Vagina (tissue), 2 donors: ENCODE data around the gene COL17A1. TPM values are rescaled to one million over a fixed set of nuclear protein-coding genes. Genes with fewer than 3 reads are reported as not detected.

ENCODE experiments used
- DNase-seq, 2 donors: peaks; one replicate each; pipeline ENCODE4 v3.0.0-alpha.2; 2017; ENCODE audit errors: extremely low spot score in 2 of 2
- H3K27ac ChIP-seq: fragments of 200-600 bp; sonication (generic); one replicate; pipeline ENCODE4 v1.5.1; 2019
- H3K27me3 ChIP-seq: fragments of 200-600 bp; sonication (generic); one replicate; pipeline ENCODE4 v1.5.1; 2019
- H3K36me3 ChIP-seq, 2 donors: fragments of 200-600 bp; sonication (generic); one replicate each; pipeline ENCODE4 v1.5.1; 2017 to 2019
- H3K4me1 ChIP-seq: fragments of 200-600 bp; sonication (generic); one replicate; pipeline ENCODE4 v1.5.1; 2019
- H3K4me3 ChIP-seq, 2 donors: fragments of 200-600 bp; sonication (generic); 1 replicate in 1 of 2; 2 replicates in 1 of 2; pipeline ENCODE4 v1.5.1; 2016 to 2019
- H3K9me3 ChIP-seq: fragments of 200-600 bp; sonication (generic); one replicate; pipeline ENCODE4 v1.5.1; 2019
- CTCF ChIP-seq, 3 experiments: fragments of 450-650 bp in 2 of 3; fragments of 200-600 bp in 1 of 3; sonication (generic) in 1 of 3; IDR thresholded peaks; one replicate each; pipeline ENCODE4 v1.5.1; 2017 to 2019; ENCODE audit warnings: antibody characterized with exemption in 3 of 3, mild to moderate bottlenecking in 2 of 3, moderate library complexity in 2 of 3
- POLR2A ChIP-seq, 2 donors: fragments of 450-650 bp; IDR thresholded peaks; one replicate each; pipeline ENCODE4 v1.6.1; 2017; ENCODE audit warnings: antibody characterized with exemption in 2 of 2, mild to moderate bottlenecking in 2 of 2, moderate library complexity in 2 of 2
- POLR2AphosphoS5 ChIP-seq, 2 donors: sonication (generic); formaldehyde crosslinking; IDR thresholded peaks; one replicate each; pipeline ENCODE4 v1.9.0; 2017; ENCODE audit warnings: antibody characterized with exemption in 2 of 2, mild to moderate bottlenecking in 2 of 2, low read depth in 1 of 2; ENCODE audit not compliant: insufficient read depth in 1 of 2
- intact Hi-C: fragments of 100-400 bp; cut with DNase I; formaldehyde crosslinking; loops from one replicate; pipeline ENCODE4 v1.15.1; 2023
- total RNA-seq: library from RNA; depleted of rRNA; stranded (reverse); fragments of >200 nt; gene quantifications from one replicate; pipeline ENCODE4 v1.2.3, GENCODE V29; 2016

Gene COL17A1
- total RNA-seq, 1 donor from 2014 or later, result 149 TPM

- no peak overlapping the region for H3K27ac ChIP-seq
- DNase-seq, result peak in 1 of 2 donors; percentile 34
- no peak overlapping the region for H3K4me3 ChIP-seq
- no peaks in the 10 kb centered on the region for H3K9me3 ChIP-seq
- TF ChIP-seq POLR2A (IDR thresholded peaks at IDR 0.05) (no peak), POLR2AphosphoS5 (IDR thresholded peaks at IDR 0.05; ENCODE audit: insufficient read depth in 1 of 2, low read depth in 1 of 2) (no peak), CTCF (IDR thresholded peaks at IDR 0.05) (no peak)
- H3K36me3 ChIP-seq, result no peaks in the 10 kb centered on the region
- H3K4me1 ChIP-seq, result no peaks in the 10 kb centered on the region
- intact Hi-C loops, result no loop called here
- H3K27me3 ChIP-seq, result no peaks in the 10 kb centered on the region
Measured at GRCh38 chr10:104077247-104077646, 8.4 kb downstream of the COL17A1 start.

- Histone ChIP-seq H3K36me3 (no peaks in the 10 kb centered on the region), H3K27ac (no peak overlapping the region), H3K4me1 (no peaks in the 10 kb centered on the region), H3K9me3 (no peaks in the 10 kb centered on the region), H3K27me3 (no peaks in the 10 kb centered on the region), H3K4me3 (no peak overlapping the region)
- TF ChIP-seq CTCF (IDR thresholded peaks at IDR 0.05) (no peak), POLR2AphosphoS5 (IDR thresholded peaks at IDR 0.05; ENCODE audit: insufficient read depth in 1 of 2, low read depth in 1 of 2) (no peak), POLR2A (IDR thresholded peaks at IDR 0.05) (no peak)
- DNase-seq, result no peak
- intact Hi-C loops, result no loop called here
Measured at GRCh38 chr10:104076743-104077160, 8.9 kb downstream of the COL17A1 start.

- peak in 1 of 2 donors; percentile 61 for DNase-seq
- no peaks in the 10 kb centered on the region for H3K36me3 ChIP-seq
- H3K27ac ChIP-seq, result no peak overlapping the region
- intact Hi-C loops, result no loop called here
- H3K4me1 ChIP-seq, result no peaks in the 10 kb centered on the region
- no peaks in the 10 kb centered on the region for H3K9me3 ChIP-seq
- no peaks in the 10 kb centered on the region for H3K27me3 ChIP-seq
- no peak overlapping the region for H3K4me3 ChIP-seq
- TF ChIP-seq POLR2A (IDR thresholded peaks at IDR 0.05), result no peak
Measured at GRCh38 chr10:104074505-104074904, 11.2 kb downstream of the COL17A1 start.

GRCh38 chr10:104072786-104073185 is 12.9 kb downstream of the COL17A1 start:
- DNase-seq, result peak; percentile 20 to 34
- intact Hi-C loops, result no loop called here
- Histone ChIP-seq H3K4me3 (no peak overlapping the region), H3K27me3 (no peaks in the 10 kb centered on the region), H3K36me3 (no peaks in the 10 kb centered on the region), H3K4me1 (no peaks in the 10 kb centered on the region), H3K27ac (no peak overlapping the region), H3K9me3 (no peaks in the 10 kb centered on the region)
- TF ChIP-seq CTCF (IDR thresholded peaks at IDR 0.05), result no peak
- no peak for TF ChIP-seq POLR2A (IDR thresholded peaks at IDR 0.05)
- no peak for TF ChIP-seq POLR2AphosphoS5 (IDR thresholded peaks at IDR 0.05; ENCODE audit: insufficient read depth in 1 of 2, low read depth in 1 of 2)

GRCh38 chr10:104069613-104070012 is 16.1 kb downstream of the COL17A1 start:
- H3K4me3 ChIP-seq, result no peak overlapping the region
- no peaks in the 10 kb centered on the region for H3K4me1 ChIP-seq
- H3K36me3 ChIP-seq, result no peaks in the 10 kb centered on the region
- DNase-seq, result no peak
- intact Hi-C loops, result no loop called here
- no peaks in the 10 kb centered on the region for H3K27me3 ChIP-seq
- no peak for TF ChIP-seq POLR2A (IDR thresholded peaks at IDR 0.05)
- TF ChIP-seq POLR2AphosphoS5 (IDR thresholded peaks at IDR 0.05; ENCODE audit: insufficient read depth in 1 of 2, low read depth in 1 of 2), result no peak
- TF ChIP-seq CTCF (IDR thresholded peaks at IDR 0.05), result no peak
- H3K9me3 ChIP-seq, result no peaks in the 10 kb centered on the region
- H3K27ac ChIP-seq, result no peak overlapping the region
